Activated T-cell treated with anti-CD3 and anti-CD28 coated beads, Interleukin-2, amount 50 U/mL, for 1 hour (primary cell): ENCODE measurements around the gene ZSCAN5B.
A peak's percentile ranks its signal among the peaks of the same experiment; 100 is the strongest.

Source experiments
- DNase-seq: peaks from one replicate; pipeline ENCODE4 v3.0.0-alpha.2; 2020

Gene ZSCAN5B

DNA sequence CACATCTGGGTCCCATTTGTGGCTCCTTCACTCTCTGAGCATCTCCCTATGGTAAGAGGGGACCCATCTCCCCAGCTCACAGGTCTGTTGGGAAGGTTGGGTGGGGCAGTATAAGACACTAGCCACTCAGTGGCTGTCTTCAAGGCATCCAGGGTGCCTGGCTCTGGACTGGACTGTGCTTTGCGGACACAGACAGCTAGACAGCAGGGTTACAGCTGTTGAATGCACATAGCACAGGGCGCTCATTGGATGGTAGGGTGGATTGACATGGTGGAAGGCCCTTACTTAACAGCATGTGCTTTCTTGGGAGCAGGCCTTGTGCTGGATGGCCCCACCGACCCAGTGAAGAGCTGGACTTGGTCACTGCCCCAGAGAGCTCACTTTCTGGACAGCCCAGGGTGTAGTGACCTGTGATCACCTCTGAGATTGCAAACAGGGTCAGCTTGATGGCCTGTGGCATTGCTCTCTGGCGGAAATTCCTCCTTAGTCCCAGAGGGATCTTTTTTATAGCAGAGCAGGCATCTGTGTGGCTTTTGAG, 54.6 kb downstream of the ZSCAN5B start:
- no peak for DNase-seq

DNA sequence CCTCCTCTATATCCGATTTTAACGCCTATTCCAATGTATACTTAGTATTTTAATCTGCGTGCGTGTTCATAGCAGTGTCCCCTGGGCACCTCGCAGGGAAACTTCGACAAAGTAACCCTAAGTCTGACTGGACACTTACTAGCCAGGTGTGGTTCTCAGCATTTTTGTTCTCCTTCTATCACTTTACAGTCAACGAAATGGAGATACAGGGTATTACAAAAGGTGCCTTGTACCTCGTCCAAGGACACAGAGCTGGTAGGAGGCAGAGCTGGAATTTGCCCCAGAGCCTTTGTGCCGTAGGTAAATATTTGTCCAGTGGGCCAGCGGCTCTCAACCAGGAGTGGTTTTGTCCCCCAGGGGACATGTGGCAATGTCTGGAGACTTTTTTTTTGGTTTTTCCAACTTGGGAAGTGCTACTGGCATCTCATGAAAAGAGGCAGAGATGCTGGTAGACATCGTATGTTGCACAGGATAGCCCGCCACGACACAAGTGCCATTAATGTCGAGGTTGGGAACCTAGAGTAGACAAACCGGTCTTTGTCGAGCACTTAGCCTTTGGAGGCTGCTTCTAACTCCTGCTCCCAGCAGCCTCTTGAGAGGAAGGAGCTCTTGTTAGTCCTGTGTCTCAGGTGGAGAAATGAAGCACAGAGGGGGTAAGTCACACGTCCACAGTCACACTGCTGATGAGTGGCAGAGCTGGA, 55.3 kb downstream of the ZSCAN5B start:
- no peak for DNase-seq

DNA sequence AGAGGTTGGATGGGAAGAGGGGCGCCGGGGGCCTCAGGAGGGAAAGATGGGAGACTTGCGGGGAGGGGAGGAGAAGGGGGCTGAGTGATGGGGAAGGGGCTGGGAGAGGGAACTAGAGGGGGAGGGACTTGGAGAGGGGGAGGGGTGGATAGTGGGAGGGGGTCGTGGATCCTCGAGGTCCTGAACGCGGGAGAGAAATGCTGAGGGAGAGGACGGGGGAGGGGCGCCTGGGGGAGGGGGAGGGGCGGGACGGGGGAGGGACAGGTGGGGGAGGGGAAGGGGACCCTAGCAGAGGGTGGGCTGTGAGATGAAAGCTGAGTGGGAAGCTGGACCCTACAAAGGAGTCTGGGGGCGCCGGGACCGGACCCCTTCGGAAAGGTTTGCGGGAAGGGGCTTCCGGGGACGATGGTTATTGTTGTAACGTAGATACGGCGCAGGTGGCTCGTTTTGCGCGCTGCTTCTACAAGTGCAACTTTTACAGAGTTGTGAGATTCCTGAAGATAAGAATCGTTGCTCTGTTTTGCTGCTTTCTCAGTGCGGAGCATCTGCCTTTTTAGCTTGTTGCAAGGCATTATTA, 56.1 kb downstream of the ZSCAN5B start:
- DNase-seq: peak; percentile 54

DNA sequence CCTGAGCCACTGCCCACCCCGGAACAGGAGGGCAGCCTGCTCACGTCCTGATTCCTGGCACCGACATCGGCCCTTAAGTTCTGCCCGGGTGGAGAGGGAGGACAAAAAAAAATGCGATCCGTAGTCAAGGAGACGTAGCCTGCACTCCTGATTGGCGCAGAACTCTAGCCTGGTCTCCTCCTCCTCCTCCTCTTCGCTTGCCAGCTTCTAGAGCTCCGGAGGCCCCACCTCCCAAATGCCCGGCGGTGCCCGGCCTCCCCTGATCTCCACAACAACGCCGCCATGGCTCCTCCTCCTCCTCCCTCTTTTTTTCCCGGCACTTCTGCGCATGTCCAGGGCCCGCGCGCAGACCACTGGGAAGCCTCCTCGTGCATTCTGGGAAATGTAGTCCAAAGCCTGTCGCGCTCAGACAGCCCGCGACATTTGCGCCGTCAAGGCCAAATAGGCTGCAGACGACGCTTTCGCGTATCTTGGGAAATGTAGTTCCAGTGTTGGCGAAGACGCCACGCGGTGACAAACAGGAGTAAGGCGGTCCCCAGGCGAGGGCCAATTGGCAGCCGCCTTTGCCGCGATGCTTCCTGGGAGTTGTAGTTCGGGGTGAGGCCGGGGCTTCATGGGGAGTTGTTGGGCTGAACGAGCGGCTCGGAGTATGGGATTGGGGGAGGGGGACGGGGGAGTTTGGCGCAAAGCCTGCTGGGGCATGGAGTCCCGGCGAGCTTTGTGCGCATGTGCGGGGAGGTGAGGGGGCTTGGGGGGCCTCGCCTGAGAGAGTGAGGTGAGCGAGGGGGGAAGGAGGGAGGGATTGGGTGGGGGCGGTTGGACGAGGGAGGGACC, 56.8 kb downstream of the ZSCAN5B start, which contains the start of gene ZNF444:
Gene ZNF444 (plus strand): TSS at position 705 of the 834 bp plus-strand sequence. CDS start 5,625 bp downstream, outside the sequence.
- DNase-seq: peak; percentile 98

DNA sequence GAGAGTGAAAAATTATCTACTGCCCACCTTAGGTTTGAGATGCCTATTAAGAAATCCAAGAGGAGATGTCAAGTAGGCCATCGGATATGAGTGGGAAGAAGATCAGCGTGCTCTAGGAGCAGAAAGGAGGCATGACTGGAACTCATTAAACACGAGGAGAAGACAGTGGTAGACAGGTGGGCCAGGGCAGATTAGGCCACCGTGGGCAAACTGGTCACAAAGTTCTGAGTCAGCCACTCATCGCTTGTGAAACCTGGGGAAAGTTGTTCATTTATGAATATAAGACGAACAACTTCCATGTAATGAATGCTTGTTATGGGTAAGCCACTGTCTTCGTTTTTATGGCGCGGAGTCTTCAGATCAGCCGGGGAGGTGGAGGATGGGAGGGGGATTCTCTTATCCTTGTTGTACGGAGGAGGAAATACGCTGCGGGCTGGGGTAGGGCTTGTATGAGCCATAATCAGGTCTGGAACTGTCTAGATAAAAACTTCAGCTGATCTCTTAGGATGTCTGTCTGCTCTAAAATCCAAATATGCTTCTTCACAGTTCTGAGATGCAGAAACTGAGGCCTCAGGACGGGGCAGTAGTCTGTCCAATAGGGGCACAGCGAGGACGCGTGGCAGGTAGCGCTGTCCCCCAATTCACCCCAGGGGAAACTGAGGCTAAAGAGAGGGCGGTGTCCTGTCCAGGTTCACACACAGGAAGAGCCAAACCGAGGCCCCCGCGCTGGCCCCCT, 57.6 kb downstream of the ZSCAN5B start:
- DNase-seq: no peak
